ENCODE data around the gene HYLS1. TPM values are rescaled to one million over a fixed set of nuclear protein-coding genes. Genes with fewer than 3 reads are reported as not detected.

HYLS1 gene
- total RNA-seq, 1 experiment from 2014 or later = 2.1 TPM

DNA sequence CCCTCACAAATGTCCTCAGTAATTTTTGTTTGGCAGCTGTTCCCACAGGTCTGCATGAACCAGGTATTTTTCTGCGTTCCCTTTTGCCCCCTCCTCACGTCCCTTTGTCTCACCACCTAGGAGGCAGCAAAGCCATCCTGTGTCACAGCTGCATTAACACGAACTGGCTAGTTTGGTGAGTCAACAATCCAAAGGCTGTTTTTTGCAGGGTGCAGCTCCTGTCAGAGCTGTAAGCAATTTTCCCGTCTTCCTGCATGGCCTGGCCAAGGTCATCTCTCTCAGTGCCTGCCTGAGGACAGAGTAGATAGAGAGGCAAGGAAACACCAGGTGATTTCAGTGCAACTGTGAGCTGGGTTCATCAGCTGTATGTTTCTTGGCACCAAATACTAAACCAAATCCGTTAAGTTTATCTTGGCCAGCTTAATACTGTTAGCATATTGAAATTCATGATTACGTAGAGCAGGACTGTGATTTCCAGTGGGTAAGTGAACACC lies 37.8 kb downstream of the HYLS1 start:
- CTCF ChIA-PET = no interaction called here
- no peak for DNase-seq

DNA sequence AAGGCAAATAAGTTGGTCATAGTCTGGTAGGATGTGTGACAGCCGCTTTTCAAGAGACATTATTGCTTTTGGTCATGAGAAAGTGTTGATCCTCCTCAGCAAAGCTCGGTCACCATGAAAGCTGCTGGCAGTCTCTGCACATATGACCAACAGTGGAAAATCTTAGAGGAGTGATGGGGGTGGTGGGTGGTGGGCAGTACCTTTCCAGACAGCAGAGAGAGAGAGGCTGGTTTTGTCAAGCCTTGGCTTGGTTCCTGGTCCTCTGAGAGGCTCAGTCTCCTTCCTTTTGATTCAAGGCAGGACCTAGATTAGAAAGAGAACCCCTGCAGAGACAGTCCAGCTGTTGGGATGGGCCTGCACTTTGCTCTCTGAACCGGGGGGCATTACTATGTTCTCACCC lies 38.3 kb downstream of the HYLS1 start:
- Mint-ChIP-seq H3K9me3 (ENCODE audit: low read depth, unreplicated experiment) (no peaks in the 10 kb centered on the region), H3K27me3 (ENCODE audit: unreplicated experiment) (peaks cover 27% of the 10 kb centered on the region), H3K36me3 (ENCODE audit: insufficient read depth, unreplicated experiment) (no peaks in the 10 kb centered on the region), H3K4me1 (ENCODE audit: low read depth, unreplicated experiment) (no peaks in the 10 kb centered on the region), H3K4me3 (ENCODE audit: low read depth, unreplicated experiment) (no peak overlapping the region), H3K27ac (ENCODE audit: unreplicated experiment) (no peak overlapping the region)
- BruUV-seq (replicated peaks) = no TSS peak
- no peak for DNase-seq
- CTCF ChIA-PET = no interaction called here
- TF ChIP-seq, protein P1, sequence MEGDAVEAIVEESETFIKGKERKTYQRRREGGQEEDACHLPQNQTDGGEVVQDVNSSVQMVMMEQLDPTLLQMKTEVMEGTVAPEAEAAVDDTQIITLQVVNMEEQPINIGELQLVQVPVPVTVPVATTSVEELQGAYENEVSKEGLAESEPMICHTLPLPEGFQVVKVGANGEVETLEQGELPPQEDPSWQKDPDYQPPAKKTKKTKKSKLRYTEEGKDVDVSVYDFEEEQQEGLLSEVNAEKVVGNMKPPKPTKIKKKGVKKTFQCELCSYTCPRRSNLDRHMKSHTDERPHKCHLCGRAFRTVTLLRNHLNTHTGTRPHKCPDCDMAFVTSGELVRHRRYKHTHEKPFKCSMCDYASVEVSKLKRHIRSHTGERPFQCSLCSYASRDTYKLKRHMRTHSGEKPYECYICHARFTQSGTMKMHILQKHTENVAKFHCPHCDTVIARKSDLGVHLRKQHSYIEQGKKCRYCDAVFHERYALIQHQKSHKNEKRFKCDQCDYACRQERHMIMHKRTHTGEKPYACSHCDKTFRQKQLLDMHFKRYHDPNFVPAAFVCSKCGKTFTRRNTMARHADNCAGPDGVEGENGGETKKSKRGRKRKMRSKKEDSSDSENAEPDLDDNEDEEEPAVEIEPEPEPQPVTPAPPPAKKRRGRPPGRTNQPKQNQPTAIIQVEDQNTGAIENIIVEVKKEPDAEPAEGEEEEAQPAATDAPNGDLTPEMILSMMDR (IDR thresholded peaks at IDR 0.05; ENCODE audit: unreplicated experiment) = no peak
- intact Hi-C loops (cut with micrococcal nuclease; ENCODE audit: unreplicated experiment) = no loop called here

More for the DNA sequence above, 37.8 kb downstream of the HYLS1 start:
- Mint-ChIP-seq H3K4me1 (ENCODE audit: low read depth, unreplicated experiment) (no peaks in the 10 kb centered on the region), H3K27me3 (ENCODE audit: unreplicated experiment) (peaks cover 27% of the 10 kb centered on the region), H3K9me3 (ENCODE audit: low read depth, unreplicated experiment) (no peaks in the 10 kb centered on the region), H3K4me3 (ENCODE audit: low read depth, unreplicated experiment) (no peak overlapping the region), H3K27ac (ENCODE audit: unreplicated experiment) (no peak overlapping the region), H3K36me3 (ENCODE audit: insufficient read depth, unreplicated experiment) (no peaks in the 10 kb centered on the region)
- BruUV-seq (replicated peaks) = no TSS peak
- intact Hi-C loops (cut with micrococcal nuclease; ENCODE audit: unreplicated experiment) = no loop called here
- TF ChIP-seq, protein P1 (IDR thresholded peaks at IDR 0.05; ENCODE audit: unreplicated experiment) = no peak

DNA sequence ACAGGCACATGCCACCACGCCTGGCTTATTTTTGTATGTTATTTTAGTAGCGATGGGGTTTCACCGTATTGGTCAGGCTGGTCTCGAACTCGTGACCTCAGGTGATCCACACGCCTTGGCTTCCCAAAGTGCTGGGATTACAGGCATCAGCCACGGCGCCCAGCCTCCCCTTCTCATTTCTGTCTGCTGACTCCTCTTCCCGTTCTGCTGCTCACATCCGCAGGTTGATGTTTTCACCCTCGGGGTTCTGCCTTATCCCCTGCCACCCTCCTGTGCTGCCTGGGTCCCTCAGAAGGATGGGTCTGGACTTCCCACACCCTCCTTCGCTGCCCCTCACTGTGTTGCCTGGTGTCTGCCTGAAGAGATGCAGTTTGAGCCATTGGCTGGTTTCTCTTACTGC lies 39.2 kb downstream of the HYLS1 start:
- peaks cover 27% of the 10 kb centered on the region for H3K27me3 Mint-ChIP-seq (ENCODE audit: unreplicated experiment)
- DNase-seq = no peak
- no peaks in the 10 kb centered on the region for H3K36me3 Mint-ChIP-seq (ENCODE audit: insufficient read depth, unreplicated experiment)
- H3K27ac Mint-ChIP-seq (ENCODE audit: unreplicated experiment) = no peak overlapping the region
- H3K4me3 Mint-ChIP-seq (ENCODE audit: low read depth, unreplicated experiment) = no peak overlapping the region
- no peaks in the 10 kb centered on the region for H3K9me3 Mint-ChIP-seq (ENCODE audit: low read depth, unreplicated experiment)
- intact Hi-C loops (cut with micrococcal nuclease; ENCODE audit: unreplicated experiment) = no loop called here
- TF ChIP-seq, protein P1 (IDR thresholded peaks at IDR 0.05; ENCODE audit: unreplicated experiment) = no peak
- CTCF ChIA-PET = no interaction called here
- no peaks in the 10 kb centered on the region for H3K4me1 Mint-ChIP-seq (ENCODE audit: low read depth, unreplicated experiment)
- BruUV-seq (replicated peaks) = no TSS peak

DNA sequence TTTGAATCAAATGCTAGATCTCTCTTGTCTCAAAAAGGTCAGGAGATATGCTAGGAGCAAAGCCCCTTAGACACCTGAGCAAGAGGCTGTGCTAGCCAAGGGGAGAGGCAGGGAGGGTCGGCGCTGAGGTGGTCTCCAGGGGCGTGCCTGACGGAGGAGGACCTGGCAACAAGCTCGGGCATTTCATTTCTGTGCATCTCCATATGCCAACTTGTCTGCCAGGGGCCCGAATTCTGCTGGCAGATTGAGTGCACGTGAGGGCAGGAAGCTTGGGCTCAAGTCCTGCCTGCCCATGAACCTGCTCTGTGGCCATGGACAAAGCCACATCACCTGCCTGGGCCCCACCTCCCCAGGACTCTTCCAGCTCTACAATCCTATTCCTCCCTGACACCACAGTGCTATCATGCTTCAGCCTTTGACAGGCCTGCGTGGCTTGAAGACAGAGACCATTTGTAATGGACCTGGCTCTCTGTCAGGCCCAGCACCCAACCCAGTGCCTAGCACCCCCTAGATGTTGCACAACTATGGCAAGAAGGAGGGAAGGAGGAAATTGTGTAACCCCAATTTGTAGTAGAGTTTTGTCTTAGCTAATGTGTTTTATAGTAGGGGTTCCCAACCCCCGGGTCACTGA lies 42.1 kb downstream of the HYLS1 start:
- peaks cover 26% of the 10 kb centered on the region for H3K27me3 Mint-ChIP-seq (ENCODE audit: unreplicated experiment)

More for the DNA sequence above, 42.1 kb downstream of the HYLS1 start:
- TF ChIP-seq, protein P1 (IDR thresholded peaks at IDR 0.05; ENCODE audit: unreplicated experiment) = no peak
- intact Hi-C loops (cut with micrococcal nuclease; ENCODE audit: unreplicated experiment) = no loop called here
- Mint-ChIP-seq H3K36me3 (ENCODE audit: insufficient read depth, unreplicated experiment) (no peaks in the 10 kb centered on the region), H3K4me3 (ENCODE audit: low read depth, unreplicated experiment) (no peak overlapping the region), H3K4me1 (ENCODE audit: low read depth, unreplicated experiment) (no peaks in the 10 kb centered on the region), H3K9me3 (ENCODE audit: low read depth, unreplicated experiment) (no peaks in the 10 kb centered on the region), H3K27ac (ENCODE audit: unreplicated experiment) (no peak overlapping the region)
- CTCF ChIA-PET = no interaction called here
- DNase-seq = no peak
- BruUV-seq (replicated peaks) = no TSS peak

Measured in Calu3 (cell line).